A549 (cell line): ENCODE results near the gene ADARB2.

Source experiments
- CBX2 ChIP-seq: fragments of 200-600 bp; sonication (generic); IDR thresholded peaks from 2 replicates; pipeline ENCODE4 v1.6.1; 2016; ENCODE audit warnings: low read depth, mild to moderate bottlenecking, borderline replicate concordance
- CTCF ChIP-seq: fragments of >200 bp; sonication (Bioruptor Twin); formaldehyde crosslinking; IDR thresholded peaks from 3 replicates; pipeline ENCODE4 v1.5.1; 2016
- EP300 ChIP-seq, 2 experiments: fragments of >200 bp; sonication (Bioruptor Twin); formaldehyde crosslinking; IDR thresholded peaks; 2 replicates in 1 of 2; 3 replicates in 1 of 2; pipeline ENCODE4 v1.6.1; 2016 to 2017
- MAFK ChIP-seq: fragments of 450-650 bp; IDR thresholded peaks from 2 replicates; pipeline ENCODE4 v1.6.1; 2014; ENCODE audit not compliant: partially characterized antibody
- MYC ChIP-seq: IDR thresholded peaks from 2 replicates; pipeline ENCODE4 v1.6.1; 2012; ENCODE audit warnings: mild to moderate bottlenecking, inconsistent platforms, low read length, improper control_type of control experiment, borderline replicate concordance
- POLR2A ChIP-seq: IDR thresholded peaks from 2 replicates; pipeline ENCODE4 v1.6.1; 2012; ENCODE audit warnings: mild to moderate bottlenecking, low read length
- RFX5 ChIP-seq: fragments of 450-650 bp; IDR thresholded peaks from 2 replicates; pipeline ENCODE4 v1.7.1; 2014; ENCODE audit warnings: antibody characterized with exemption, mild to moderate bottlenecking, moderate library complexity
- TP53 ChIP-seq: fragments of 250-450 bp; sonication (Bioruptor Pico); IDR thresholded peaks from 2 replicates; pipeline ENCODE4 v1.5.0; 2021; ENCODE audit warnings: mild to moderate bottlenecking, moderate library complexity
- USF2 ChIP-seq: fragments of 450-650 bp; IDR thresholded peaks from 2 replicates; pipeline ENCODE4 v1.6.1; 2014; ENCODE audit warnings: antibody characterized with exemption
- ZSCAN20 ChIP-seq: fragments of 250-450 bp; sonication (Bioruptor Pico); IDR thresholded peaks from 2 replicates; pipeline ENCODE4 v1.8.0; 2022; ENCODE audit warnings: mild to moderate bottlenecking, moderate library complexity
- TF ChIP-seq, protein P1 (sequence below): IDR thresholded peaks from 2 replicates; pipeline ENCODE4 v1.6.1; 2012; ENCODE audit warnings: low read depth, borderline replicate concordance

DNA sequence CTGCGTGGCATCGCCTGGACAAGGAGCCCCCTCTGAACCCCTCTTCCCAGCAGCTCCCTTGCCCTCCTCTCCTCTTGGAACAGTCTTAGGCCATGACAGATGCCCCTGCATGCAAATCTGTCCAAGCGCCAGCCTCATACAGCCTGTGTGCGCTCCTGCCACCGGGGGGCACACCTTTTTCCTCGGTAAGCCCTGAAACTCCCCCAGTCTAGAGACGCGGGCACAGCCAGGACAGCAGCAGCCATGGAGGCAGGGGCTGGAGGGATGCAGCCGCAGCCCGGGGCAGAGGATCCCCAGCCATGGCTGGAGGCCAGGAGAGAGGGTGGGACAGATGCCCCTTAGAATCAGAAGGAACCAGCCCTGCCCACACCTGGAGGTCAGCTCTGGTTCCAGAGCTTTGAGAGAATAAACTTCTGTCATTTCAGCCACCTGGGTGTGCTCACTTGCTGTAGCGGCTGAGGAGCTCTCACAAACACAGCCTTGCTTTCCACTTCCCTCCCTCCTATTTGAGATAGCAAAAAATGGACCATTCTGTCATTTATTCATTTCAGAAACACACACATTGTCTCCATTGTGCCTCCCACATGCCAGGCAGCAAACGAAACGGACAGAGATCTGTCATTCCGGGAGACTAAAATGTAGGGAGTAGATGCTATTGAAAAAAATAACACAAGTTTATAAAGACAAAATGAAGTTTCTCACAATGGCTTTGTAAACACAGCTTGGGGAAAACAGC, 439.6 kb downstream of the ADARB2 start:
- no peak for TF ChIP-seq CTCF
- TF ChIP-seq EP300 (IDR thresholded peaks at IDR 0.05), result no peak
- TF ChIP-seq POLR2A, result no peak
- TF ChIP-seq CBX2, result no peak
- TF ChIP-seq, protein P1, sequence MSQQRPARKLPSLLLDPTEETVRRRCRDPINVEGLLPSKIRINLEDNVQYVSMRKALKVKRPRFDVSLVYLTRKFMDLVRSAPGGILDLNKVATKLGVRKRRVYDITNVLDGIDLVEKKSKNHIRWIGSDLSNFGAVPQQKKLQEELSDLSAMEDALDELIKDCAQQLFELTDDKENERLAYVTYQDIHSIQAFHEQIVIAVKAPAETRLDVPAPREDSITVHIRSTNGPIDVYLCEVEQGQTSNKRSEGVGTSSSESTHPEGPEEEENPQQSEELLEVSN, result no peak
- no peak for TF ChIP-seq MAFK
- no peak for TF ChIP-seq ZSCAN20
- no peak for TF ChIP-seq RFX5
- no peak for TF ChIP-seq MYC
- no peak for TF ChIP-seq TP53 (CRISPR knock-in tag)
- no peak for TF ChIP-seq USF2
